NCI-H128 (cell line): Measurements from ENCODE around the gene CDO1.

Experiments
- DNase-seq: peaks from one replicate; lab custom pipeline; 2025; ENCODE audit not compliant: unreplicated experiment; lab: John Stamatoyannopoulos, UW

Gene CDO1

GRCh38 chr5:115816226-115817081 is at the start of gene CDO1:
TSS of gene CDO1 (minus strand) at chr5:115816659. CDS start at chr5:115816397, 262 bp downstream.
- no peak for DNase-seq

GRCh38 chr5:115859378-115859777 is 42.9 kb upstream of the CDO1 start:
- no peak for DNase-seq

- no peak for DNase-seq
Measured at GRCh38 chr5:115858396-115858795, 41.9 kb upstream of the CDO1 start.

- DNase-seq, result no peak
Measured at GRCh38 chr5:115857626-115858349, 41.3 kb upstream of the CDO1 start.

GRCh38 chr5:115857057-115857479 is 40.6 kb upstream of the CDO1 start:
- no peak for DNase-seq

GRCh38 chr5:115855959-115856358 is 39.5 kb upstream of the CDO1 start:
- DNase-seq, result no peak

GRCh38 chr5:115854139-115854538 is 37.7 kb upstream of the CDO1 start:
- DNase-seq, result no peak

GRCh38 chr5:115850744-115851416 is 34.4 kb upstream of the CDO1 start:
- no peak for DNase-seq

GRCh38 chr5:115849258-115849798 is 32.9 kb upstream of the CDO1 start:
- no peak for DNase-seq

- no peak for DNase-seq
Measured at GRCh38 chr5:115847290-115847689, 30.8 kb upstream of the CDO1 start.

- DNase-seq, result no peak
Measured at GRCh38 chr5:115844321-115844817, 27.9 kb upstream of the CDO1 start.

- no peak for DNase-seq
Measured at GRCh38 chr5:115843444-115844130, 27.1 kb upstream of the CDO1 start.

- DNase-seq, result no peak
Measured at GRCh38 chr5:115842952-115843351, 26.5 kb upstream of the CDO1 start.

GRCh38 chr5:115842089-115842935 is 25.9 kb upstream of the CDO1 start:
- no peak for DNase-seq

GRCh38 chr5:115841382-115842088 is 25.1 kb upstream of the CDO1 start, which contains the start of the genes AP3S1 and ATG12:
TSS of gene AP3S1 (plus strand) at chr5:115841935. CDS start at chr5:115842038, 103 bp downstream.
TSS of gene ATG12 (minus strand) at chr5:115841565. CDS start at chr5:115841552, 13 bp downstream.
- DNase-seq, result peak; percentile 63

GRCh38 chr5:115840873-115841272 is 24.4 kb upstream of the CDO1 start:
- DNase-seq, result no peak

GRCh38 chr5:115838885-115839518 is 22.5 kb upstream of the CDO1 start:
- DNase-seq, result no peak

GRCh38 chr5:115835481-115835880 is 19.0 kb upstream of the CDO1 start:
- DNase-seq, result no peak
